Inflammatory macrophage (primary cell): ENCODE data around the gene ZNF254.
A peak's percentile ranks its signal among the peaks of the same experiment; 100 is the strongest.
"Not testable (repeated sequence)": the region's sequence is repeated elsewhere in the genome, so short reads cannot be mapped to it uniquely, and the experiment has no call there.

Experiments used
- DNase-seq, 2 donors: peaks; one replicate each; pipeline ENCODE4 v3.0.0-alpha.2; 2020 to 2022

Gene ZNF254

DNA sequence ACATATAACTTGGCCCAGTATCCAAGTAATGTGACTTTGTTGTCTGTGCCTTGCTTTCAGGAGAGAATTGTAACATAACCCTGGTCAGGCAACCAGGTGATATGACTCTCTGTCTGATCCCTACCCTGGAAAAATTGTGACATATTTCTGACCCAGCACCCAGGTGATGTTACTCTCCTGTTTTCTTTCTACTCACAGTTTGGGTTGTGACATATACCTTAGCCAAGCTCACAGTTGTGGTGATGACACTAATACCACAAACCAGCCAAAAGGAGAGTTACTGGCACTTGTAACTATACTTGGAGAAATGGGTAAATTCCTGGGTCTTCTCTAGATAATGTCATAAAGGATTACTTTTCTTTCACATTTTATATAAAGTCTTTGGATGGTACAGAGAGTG lies 14.3 kb upstream of the ZNF254 start:
- DNase-seq = no peak

GRCh38 chr19:24073807-24074206 lies 13.2 kb upstream of the ZNF254 start:
- DNase-seq = no peak

DNA sequence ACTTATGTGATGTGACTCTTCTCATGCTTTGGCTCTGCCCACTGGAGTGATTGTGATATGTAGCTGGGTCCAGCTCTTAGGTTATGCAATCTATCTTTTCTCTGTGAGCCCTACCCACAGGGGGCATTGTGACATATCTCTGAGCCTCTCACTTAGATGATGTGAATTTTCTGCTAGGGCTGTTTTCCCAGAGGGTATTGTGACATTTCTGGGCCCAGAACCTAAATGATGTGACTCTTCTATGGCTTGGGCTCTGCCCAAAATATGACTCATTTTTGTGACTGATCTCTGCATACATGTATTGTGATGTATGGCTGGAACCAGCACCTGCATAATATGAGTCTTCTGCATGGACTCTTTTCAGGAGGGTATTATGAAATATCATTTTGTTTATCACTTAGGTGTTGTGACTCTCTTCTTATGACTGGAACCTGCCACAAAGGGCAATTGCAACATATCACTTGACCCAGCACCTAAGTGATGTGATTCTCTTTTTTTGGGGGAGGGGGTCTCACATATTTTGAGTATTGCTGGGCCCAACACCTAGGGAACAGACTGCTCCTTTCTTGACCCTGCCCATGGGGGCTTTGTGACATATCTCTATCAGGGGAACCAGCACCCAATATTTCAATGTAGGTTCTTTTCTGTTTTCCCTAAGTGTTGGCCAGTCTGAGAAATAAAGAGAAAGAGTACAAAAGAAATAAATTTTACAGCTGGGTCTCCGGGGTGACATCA lies 12.1 kb upstream of the ZNF254 start:
- peak; percentile 13 to 17 for DNase-seq

GRCh38 chr19:24075530-24075929 lies 11.5 kb upstream of the ZNF254 start:
- not testable (repeated sequence) for DNase-seq

DNA sequence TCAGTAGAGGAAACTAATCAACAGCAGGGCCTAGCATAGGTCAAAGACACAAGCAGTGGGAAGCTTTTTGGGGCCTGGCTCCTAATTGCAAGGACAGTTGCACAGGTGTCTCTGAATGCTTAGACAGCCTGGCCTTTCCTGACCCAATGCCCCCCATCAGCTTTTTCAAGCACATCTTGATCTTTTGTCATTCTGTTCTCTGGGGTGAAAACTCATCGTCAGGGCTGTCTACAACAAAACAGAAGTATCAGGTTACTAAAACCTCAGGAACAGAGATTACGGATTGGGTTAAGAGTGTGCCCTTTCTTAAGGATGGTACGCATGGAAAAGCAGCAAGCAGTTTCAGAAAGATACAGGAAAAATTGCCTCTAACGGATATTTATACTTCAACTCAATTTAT lies 8.3 kb upstream of the ZNF254 start:
- DNase-seq = no peak

GRCh38 chr19:24081056-24081455 lies 5.9 kb upstream of the ZNF254 start:
- DNase-seq = no peak

DNA sequence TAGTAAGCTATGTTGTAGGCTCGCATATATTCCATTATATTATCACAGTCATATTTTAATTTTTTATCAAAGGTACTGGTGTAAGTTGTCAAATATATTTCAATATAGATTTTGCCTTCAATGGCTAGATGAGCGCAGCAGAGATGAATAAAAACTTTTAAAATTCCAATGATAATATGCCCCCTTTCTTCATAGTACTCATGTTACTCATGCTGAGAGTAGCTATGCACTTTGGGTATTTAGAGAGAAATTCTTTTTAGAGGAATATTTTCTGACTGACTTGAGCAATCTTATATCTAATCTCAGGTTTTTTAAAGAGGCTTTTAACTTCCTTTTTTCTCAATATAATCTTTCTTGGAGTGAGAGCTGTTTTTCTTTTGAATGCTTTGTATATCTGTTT lies 11.4 kb downstream of the ZNF254 start:
- DNase-seq = no peak

DNA sequence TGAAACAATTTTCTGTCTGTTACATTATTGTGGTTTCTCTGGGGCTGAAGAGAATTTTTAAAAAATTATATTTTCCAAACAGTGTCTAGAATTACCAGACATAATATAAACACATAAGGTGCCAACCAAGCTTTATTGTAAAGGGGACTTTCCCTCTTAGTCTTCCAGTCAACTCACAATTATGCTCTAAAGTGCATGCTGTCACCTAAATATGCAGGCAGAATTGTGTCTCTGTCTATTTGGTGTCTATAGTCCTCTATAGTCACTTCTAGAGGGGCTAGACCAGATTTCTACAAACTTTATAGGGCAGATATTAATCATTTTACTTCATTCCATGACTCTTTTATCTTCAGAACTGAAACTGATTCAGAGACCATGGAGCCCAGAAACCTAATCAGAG lies 12.8 kb downstream of the ZNF254 start:
- no peak for DNase-seq

DNA sequence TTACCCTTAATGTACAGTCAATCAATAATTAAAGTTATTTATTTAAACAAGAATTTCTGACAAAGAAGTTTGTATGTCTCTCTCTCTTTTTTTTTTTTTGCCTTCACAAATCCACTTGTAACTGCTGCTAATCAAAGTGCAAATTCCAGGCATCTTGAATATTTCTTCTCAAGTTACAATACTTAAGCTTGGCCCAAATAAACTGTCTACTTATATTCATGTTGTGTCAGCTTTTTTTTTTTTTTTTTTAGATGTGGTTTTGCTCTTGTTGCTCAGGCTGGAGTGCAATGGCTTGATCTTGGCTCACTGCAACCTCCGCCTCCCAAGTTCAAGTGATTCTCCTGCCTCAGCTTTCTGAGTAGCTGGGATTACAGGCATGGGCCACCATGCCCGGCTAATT lies 13.6 kb downstream of the ZNF254 start:
- not testable (repeated sequence) for DNase-seq

GRCh38 chr19:24101459-24102115 lies 14.6 kb downstream of the ZNF254 start:
- DNase-seq = no peak

- DNase-seq = no peak
Measured at GRCh38 chr19:24127601-24128000, 40.6 kb downstream of the ZNF254 start.

DNA sequence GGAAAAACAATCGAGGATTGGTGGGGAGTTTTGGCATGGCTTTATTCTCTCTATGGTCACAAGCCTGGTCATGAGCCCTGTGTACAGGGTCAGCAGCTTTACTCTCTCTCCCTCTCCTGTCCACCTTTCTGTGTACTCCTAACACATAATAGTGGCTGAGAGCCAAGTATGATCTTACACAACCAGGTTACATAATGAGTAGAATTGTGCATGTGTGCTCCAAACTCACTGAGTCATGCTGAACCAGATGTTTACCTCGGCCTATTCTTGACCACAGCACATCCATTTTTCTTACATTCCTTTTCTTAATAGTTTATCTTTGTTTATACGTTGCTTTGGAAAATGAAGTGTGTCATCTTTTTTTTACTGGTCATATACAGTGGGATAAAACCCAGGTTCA lies 53.1 kb downstream of the ZNF254 start:
- no peak for DNase-seq

- no peak for DNase-seq
Measured at GRCh38 chr19:24140591-24140990, 53.6 kb downstream of the ZNF254 start.

GRCh38 chr19:24141612-24142011 lies 54.6 kb downstream of the ZNF254 start:
- DNase-seq = no peak

DNA sequence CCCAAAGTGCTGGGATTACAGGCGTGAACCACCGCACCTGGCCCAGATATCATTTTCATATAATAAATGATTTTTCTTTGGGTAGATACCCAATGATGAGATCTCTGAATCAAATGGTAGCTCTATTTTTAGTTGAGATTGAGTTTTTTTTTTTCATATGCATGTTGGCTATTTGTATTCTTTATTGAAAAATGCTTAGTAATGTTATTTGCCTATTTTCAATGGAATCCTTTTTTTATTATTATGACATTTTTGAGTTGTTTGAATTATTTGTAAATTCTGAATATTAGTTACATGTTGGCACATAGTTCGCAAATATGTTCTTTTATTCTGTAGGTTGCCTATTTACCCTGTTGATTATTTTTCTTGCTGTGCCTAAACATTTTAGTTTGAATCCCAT lies 55.8 kb downstream of the ZNF254 start:
- no peak for DNase-seq

GRCh38 chr19:24159707-24160106 lies 72.7 kb downstream of the ZNF254 start:
- DNase-seq = no peak

- no peak for DNase-seq
Measured at GRCh38 chr19:24166055-24166454, 79.1 kb downstream of the ZNF254 start.

GRCh38 chr19:24173882-24174281 lies 86.9 kb downstream of the ZNF254 start:
- DNase-seq = no peak

GRCh38 chr19:24177686-24178085 lies 90.7 kb downstream of the ZNF254 start:
- no peak for DNase-seq

- no peak for DNase-seq
Measured at GRCh38 chr19:24178207-24178606, 91.2 kb downstream of the ZNF254 start.
